GM18502 (cell line): ENCODE results near the gene DPP4.

Experiments
- ATAC-seq: cut with Tn5 transposase; IDR thresholded peaks from one replicate; pipeline ENCODE4 v1.9.1; 2021; ENCODE audit warnings: mild to moderate bottlenecking; ENCODE audit not compliant: unreplicated experiment, poor library complexity

The DPP4 gene

GRCh38 chr2:162022290-162022945 lies 51.6 kb downstream of the DPP4 start:
- no peak for ATAC-seq

GRCh38 chr2:162021516-162022058 lies 52.4 kb downstream of the DPP4 start:
- no peak for ATAC-seq

GRCh38 chr2:162018530-162018929 lies 55.5 kb downstream of the DPP4 start:
- ATAC-seq = no peak

GRCh38 chr2:162017233-162017632 lies 56.8 kb downstream of the DPP4 start:
- ATAC-seq = no peak

- no peak for ATAC-seq
These were observed 57.9 kb downstream of the DPP4 start for GRCh38 chr2:162016080-162016479.

- ATAC-seq = no peak
These were observed 59.3 kb downstream of the DPP4 start for GRCh38 chr2:162014751-162015150.

- ATAC-seq = no peak
These were observed 60.2 kb downstream of the DPP4 start for GRCh38 chr2:162013514-162014475.

- no peak for ATAC-seq
These were observed 61.4 kb downstream of the DPP4 start for GRCh38 chr2:162012565-162013058.

GRCh38 chr2:162011706-162012564 lies 62.1 kb downstream of the DPP4 start:
- ATAC-seq = no peak

GRCh38 chr2:162009543-162009942 lies 64.5 kb downstream of the DPP4 start:
- no peak for ATAC-seq

GRCh38 chr2:162007447-162008040 lies 66.5 kb downstream of the DPP4 start:
- ATAC-seq = no peak

GRCh38 chr2:162006337-162006736 lies 67.7 kb downstream of the DPP4 start:
- ATAC-seq = no peak

GRCh38 chr2:162004031-162004430 lies 70.0 kb downstream of the DPP4 start:
- ATAC-seq = no peak

GRCh38 chr2:162002623-162003235 lies 71.3 kb downstream of the DPP4 start:
- no peak for ATAC-seq

- no peak for ATAC-seq
These were observed 73.6 kb downstream of the DPP4 start for GRCh38 chr2:162000431-162000830.

GRCh38 chr2:161999321-161999720 lies 74.7 kb downstream of the DPP4 start:
- no peak for ATAC-seq

GRCh38 chr2:161998857-161999256 lies 75.2 kb downstream of the DPP4 start:
- ATAC-seq = no peak

GRCh38 chr2:161997916-161998471 lies 76.0 kb downstream of the DPP4 start:
- no peak for ATAC-seq

- no peak for ATAC-seq
These were observed 78.4 kb downstream of the DPP4 start for GRCh38 chr2:161995553-161996016.
